PC-3 (cell line): ENCODE results near the gene CTAGE4.

Source experiments
- EZH2phosphoT487 ChIP-seq: fragments of 300-600 bp; sonication (generic); IDR thresholded peaks from 2 replicates; pipeline ENCODE4 v1.6.1; 2018; ENCODE audit warnings: mild to moderate bottlenecking, antibody characterized with exemption, low read length, borderline replicate concordance
- TF ChIP-seq, protein P1 (sequence below): fragments of 300-600 bp; sonication (generic); conservative IDR thresholded peaks from 2 replicates; pipeline ENCODE4 v1.5.1; 2017; ENCODE audit warnings: antibody characterized with exemption, low read depth, mild to moderate bottlenecking, low read length

- TF ChIP-seq, protein P1, sequence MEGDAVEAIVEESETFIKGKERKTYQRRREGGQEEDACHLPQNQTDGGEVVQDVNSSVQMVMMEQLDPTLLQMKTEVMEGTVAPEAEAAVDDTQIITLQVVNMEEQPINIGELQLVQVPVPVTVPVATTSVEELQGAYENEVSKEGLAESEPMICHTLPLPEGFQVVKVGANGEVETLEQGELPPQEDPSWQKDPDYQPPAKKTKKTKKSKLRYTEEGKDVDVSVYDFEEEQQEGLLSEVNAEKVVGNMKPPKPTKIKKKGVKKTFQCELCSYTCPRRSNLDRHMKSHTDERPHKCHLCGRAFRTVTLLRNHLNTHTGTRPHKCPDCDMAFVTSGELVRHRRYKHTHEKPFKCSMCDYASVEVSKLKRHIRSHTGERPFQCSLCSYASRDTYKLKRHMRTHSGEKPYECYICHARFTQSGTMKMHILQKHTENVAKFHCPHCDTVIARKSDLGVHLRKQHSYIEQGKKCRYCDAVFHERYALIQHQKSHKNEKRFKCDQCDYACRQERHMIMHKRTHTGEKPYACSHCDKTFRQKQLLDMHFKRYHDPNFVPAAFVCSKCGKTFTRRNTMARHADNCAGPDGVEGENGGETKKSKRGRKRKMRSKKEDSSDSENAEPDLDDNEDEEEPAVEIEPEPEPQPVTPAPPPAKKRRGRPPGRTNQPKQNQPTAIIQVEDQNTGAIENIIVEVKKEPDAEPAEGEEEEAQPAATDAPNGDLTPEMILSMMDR: no peak
- no peak for TF ChIP-seq EZH2phosphoT487
These were observed 24.4 kb upstream of the CTAGE4 start for GRCh38 chr7:144158861-144159260.
